Endodermal cell (in vitro differentiated cells): ENCODE data around the gene ITPK1. TPM values are rescaled to one million over a fixed set of nuclear protein-coding genes. Genes with fewer than 3 reads are reported as not detected.
A peak's percentile ranks its signal among the peaks of the same experiment; 100 is the strongest.

Experiments used
- DNase-seq: peaks from one replicate; pipeline ENCODE4 v3.0.0-alpha.2; 2017
- H3K27ac ChIP-seq: 2 replicates; pipeline ENCODE4 v1.5.1; 2013; ENCODE audit warnings: mild to moderate bottlenecking, low read depth, low read length, moderate library complexity
- H3K27me3 ChIP-seq: 2 replicates; pipeline ENCODE4 v1.6.1; 2013; ENCODE audit warnings: mild to moderate bottlenecking, low read length, moderate library complexity; ENCODE audit not compliant: insufficient read depth, control insufficient read depth, poor library complexity, severe bottlenecking
- H3K36me3 ChIP-seq: 2 replicates; pipeline ENCODE4 v1.7.0; 2013; ENCODE audit warnings: mild to moderate bottlenecking, low read length, moderate library complexity; ENCODE audit not compliant: control insufficient read depth, insufficient read depth
- H3K4me1 ChIP-seq: one replicate; pipeline ENCODE4 v1.7.0; 2013; ENCODE audit warnings: low read length; ENCODE audit not compliant: control insufficient read depth, insufficient read depth
- H3K4me3 ChIP-seq: 2 replicates; pipeline ENCODE4 v1.5.1; 2013; ENCODE audit warnings: mild to moderate bottlenecking, low read length, moderate library complexity
- H3K9ac ChIP-seq: 2 replicates; pipeline ENCODE4 v1.6.1; 2013; ENCODE audit warnings: mild to moderate bottlenecking, low read length, moderate library complexity; ENCODE audit not compliant: poor library complexity, severe bottlenecking; ENCODE audit errors: extremely low read depth
- H3K9me3 ChIP-seq: 2 replicates; pipeline ENCODE4 v1.6.1; 2013; ENCODE audit warnings: mild to moderate bottlenecking, low read length, moderate library complexity; ENCODE audit not compliant: control insufficient read depth
- H3K27ac Mint-ChIP-seq: 2 replicates; pipeline ENCODE4 v1.8.0; 2020; ENCODE audit warnings: mixed read lengths
- H3K27me3 Mint-ChIP-seq: 2 replicates; pipeline ENCODE4 v1.8.0; 2021; ENCODE audit warnings: mild to moderate bottlenecking, mixed read lengths; ENCODE audit not compliant: insufficient read depth
- H3K36me3 Mint-ChIP-seq: 2 replicates; pipeline ENCODE4 v1.8.0; 2020; ENCODE audit warnings: low read depth, mixed read lengths
- H3K4me1 Mint-ChIP-seq: 2 replicates; pipeline ENCODE4 v1.8.0; 2020; ENCODE audit warnings: mixed read lengths
- H3K4me3 Mint-ChIP-seq: 2 replicates; pipeline ENCODE4 v1.8.0; 2020; ENCODE audit warnings: mild to moderate bottlenecking, moderate library complexity, mixed read lengths
- H3K9me3 Mint-ChIP-seq: 2 replicates; pipeline ENCODE4 v1.8.0; 2020; ENCODE audit warnings: mild to moderate bottlenecking, mixed read lengths
- CTCF ChIP-seq: fragments of 200-600 bp; sonication (generic); conservative IDR thresholded peaks from 2 replicates; pipeline ENCODE4 v1.5.0; 2021; ENCODE audit warnings: antibody characterized with exemption, mild to moderate bottlenecking
- WGBS, 2 experiments: methylation state at CpG; one replicate each; pipeline versions ENCODE4 v1.1.5 to v1.1.7; 2013; ENCODE audit warnings: missing lambda C conversion rate in 2 of 2, mixed read lengths in 1 of 2; ENCODE audit not compliant: insufficient coverage in 1 of 2, insufficient read length in 1 of 2; 5-methylcytosine and 5-hydroxymethylcytosine counted together
- total RNA-seq, 2 donors: library from RNA; stranded (reverse); fragmentation: NEBNext Ultra II Directional in 1 of 2; extraction: Animal tissue kit (Norgen Biotek cat#: 25700) in 1 of 2; gene quantifications; 2 replicates in 1 of 2; 3 replicates in 1 of 2; pipeline ENCODE4 v1.2.1, GENCODE V29; 2021

Gene ITPK1
- total RNA-seq, 2 donors from 2014 or later = 59.9 to 66.9 TPM

GRCh38 chr14:93049867-93050331 is 65.8 kb downstream of the ITPK1 start:
- Histone ChIP-seq H3K27me3 (no peaks in the 10 kb centered on the region), H3K4me3 (no peak overlapping the region), H3K9me3 (no peaks in the 10 kb centered on the region), H3K27ac (peak overlapping the region; percentile 24), H3K4me1 (peaks cover 17% of the 10 kb centered on the region), H3K9ac (no peak overlapping the region), H3K36me3 (no peaks in the 10 kb centered on the region)
- no peak for DNase-seq
- H3K27me3 Mint-ChIP-seq = no peaks in the 10 kb centered on the region
- WGBS, 2 experiments = 80 to 83% methylated on average over 10 to 12 of the region's 12 CpGs
- H3K27ac Mint-ChIP-seq = peak overlapping the region; percentile 22
- peaks cover 4% of the 10 kb centered on the region for H3K36me3 Mint-ChIP-seq
- H3K9me3 Mint-ChIP-seq = no peaks in the 10 kb centered on the region
- H3K4me1 Mint-ChIP-seq = peaks cover 19% of the 10 kb centered on the region
- no peak for TF ChIP-seq CTCF
- H3K4me3 Mint-ChIP-seq = no peak overlapping the region

- Mint-ChIP-seq H3K36me3 (peaks cover 4% of the 10 kb centered on the region), H3K27me3 (no peaks in the 10 kb centered on the region), H3K4me3 (no peak overlapping the region), H3K4me1 (peaks cover 23% of the 10 kb centered on the region), H3K9me3 (no peaks in the 10 kb centered on the region), H3K27ac (peak overlapping the region; percentile 22)
- 84 to 90% methylated on average over 3 to 4 of the region's 4 CpGs for WGBS, 2 experiments
- no peak for DNase-seq
- Histone ChIP-seq H3K4me1 (peaks cover 19% of the 10 kb centered on the region), H3K4me3 (no peak overlapping the region), H3K36me3 (no peaks in the 10 kb centered on the region), H3K27me3 (no peaks in the 10 kb centered on the region), H3K27ac (no peak overlapping the region), H3K9ac (no peak overlapping the region), H3K9me3 (no peaks in the 10 kb centered on the region)
- no peak for TF ChIP-seq CTCF
These were observed 66.4 kb downstream of the ITPK1 start for GRCh38 chr14:93049315-93049714.

GRCh38 chr14:93048843-93049242 is 66.9 kb downstream of the ITPK1 start:
- H3K9me3 Mint-ChIP-seq = no peaks in the 10 kb centered on the region
- peaks cover 20% of the 10 kb centered on the region for H3K4me1 ChIP-seq

More at GRCh38 chr14:93048843-93049242, 66.9 kb downstream of the ITPK1 start:
- no peaks in the 10 kb centered on the region for H3K9me3 ChIP-seq
- no peak overlapping the region for H3K4me3 Mint-ChIP-seq
- H3K27me3 Mint-ChIP-seq = no peaks in the 10 kb centered on the region
- no peak for DNase-seq
- no peak overlapping the region for H3K4me3 ChIP-seq
- no peaks in the 10 kb centered on the region for H3K27me3 ChIP-seq
- peaks cover 4% of the 10 kb centered on the region for H3K36me3 Mint-ChIP-seq
- H3K27ac ChIP-seq = no peak overlapping the region
- peaks cover 26% of the 10 kb centered on the region for H3K4me1 Mint-ChIP-seq
- WGBS, 2 experiments = 86% methylated on average over 2 of the region's 2 CpGs; no CpG with 5 or more reads in 1 of the 2 experiments
- peak overlapping the region; percentile 22 for H3K27ac Mint-ChIP-seq
- H3K9ac ChIP-seq = no peak overlapping the region
- TF ChIP-seq CTCF = no peak
- H3K36me3 ChIP-seq = no peaks in the 10 kb centered on the region
